Right ventricle myocardium superior (tissue), 1 donor: ENCODE data around the gene APOB. TPM values are rescaled to one million over a fixed set of nuclear protein-coding genes. Genes with fewer than 3 reads are reported as not detected.
"Not testable (repeated sequence)": the region's sequence is repeated elsewhere in the genome, so short reads cannot be mapped to it uniquely, and the experiment has no call there.

Experiments
- ATAC-seq: fragments of 200-7000 bp; cut with Tn5 transposase; one replicate; pipeline ENCODE4 v1.9.1; 2020; ENCODE audit warnings: mild to moderate bottlenecking; ENCODE audit not compliant: poor library complexity
- DNase-seq: peaks from one replicate; pipeline ENCODE4 v3.0.0-alpha.2; 2020
- intact Hi-C: fragments of 100-400 bp; cut with DNase I; formaldehyde crosslinking; loops from one replicate; pipeline ENCODE4 v1.11.2; 2022
- total RNA-seq: library from RNA; stranded (reverse); fragmentation: NEBNext Ultra II Directional; extraction: Animal tissue kit (Norgen Biotek cat#: 25700); gene quantifications from one replicate; pipeline ENCODE4 v1.2.1, GENCODE V29; 2021
- donor health status: DM: no; HTN: yes; CAD: no; lungs with severe emphysema.

APOB gene
- total RNA-seq, 1 donor from 2014 or later: 8.5 TPM

- ATAC-seq (no peak), DNase-seq (no peak)
- intact Hi-C loops: no loop called here
Observed at GRCh38 chr2:21035282-21035973, 8.4 kb downstream of the APOB start.

- ATAC-seq (no peak), DNase-seq (no peak)
- intact Hi-C loops: no loop called here
Observed at GRCh38 chr2:21034972-21035279, 8.9 kb downstream of the APOB start.

GRCh38 chr2:21034156-21034971 is 9.5 kb downstream of the APOB start:
- DNase-seq (no peak), ATAC-seq (no peak)
- intact Hi-C loops: no loop called here

- intact Hi-C loops: no loop called here
- ATAC-seq: no peak
Observed at GRCh38 chr2:21033237-21034155, 10.4 kb downstream of the APOB start.

GRCh38 chr2:21032338-21033236 is 11.3 kb downstream of the APOB start:
- DNase-seq (no peak), ATAC-seq (peak; percentile 67)
- intact Hi-C loops: no loop called here

More at GRCh38 chr2:21033237-21034155, 10.4 kb downstream of the APOB start:
- DNase-seq: no peak

GRCh38 chr2:21030983-21031968 is 12.6 kb downstream of the APOB start:
- no peak for DNase-seq
- intact Hi-C loops: no loop called here
- no peak for ATAC-seq

- intact Hi-C loops: no loop called here
- no peak for ATAC-seq
- DNase-seq: no peak
Observed at GRCh38 chr2:21029519-21029918, 14.4 kb downstream of the APOB start.

- ATAC-seq, intact Hi-C loops, DNase-seq: not testable (repeated sequence)
Observed at GRCh38 chr2:21028951-21029350, 14.9 kb downstream of the APOB start.

- ATAC-seq: no peak
- no peak for DNase-seq
- intact Hi-C loops: no loop called here
Observed at GRCh38 chr2:21028021-21028947, 15.6 kb downstream of the APOB start.

- ATAC-seq (no peak), DNase-seq (no peak)
- intact Hi-C loops: no loop called here
Observed at GRCh38 chr2:21026479-21027282, 17.2 kb downstream of the APOB start.

GRCh38 chr2:21025690-21026478 is 18.0 kb downstream of the APOB start:
- no peak for DNase-seq
- ATAC-seq: no peak
- intact Hi-C loops: no loop called here

- ATAC-seq (no peak), DNase-seq (no peak)
- intact Hi-C loops: no loop called here
Observed at GRCh38 chr2:21024722-21025389, 19.0 kb downstream of the APOB start.

- no peak for ATAC-seq
- no peak for DNase-seq
- intact Hi-C loops: no loop called here
Observed at GRCh38 chr2:21024198-21024597, 19.7 kb downstream of the APOB start.
